Effector CD4-positive, alpha-beta T cell (primary cell): ENCODE measurements around the gene GLE1.
"Not testable (repeated sequence)": the region's sequence is repeated elsewhere in the genome, so short reads cannot be mapped to it uniquely, and the experiment has no call there.

Experiments used
- DNase-seq: peaks from one replicate; pipeline ENCODE4 v3.0.0-alpha.2; 2020

GLE1 gene

GRCh38 chr9:128495804-128496417 is 8.6 kb upstream of the GLE1 start:
- no peak for DNase-seq

GRCh38 chr9:128497824-128498610 is 6.5 kb upstream of the GLE1 start:
- no peak for DNase-seq

GRCh38 chr9:128498911-128499310 is 5.6 kb upstream of the GLE1 start:
- DNase-seq = no peak

- no peak for DNase-seq
These were observed 4.6 kb upstream of the GLE1 start for GRCh38 chr9:128499920-128500319.

- DNase-seq = not testable (repeated sequence)
These were observed 1.1 kb upstream of the GLE1 start for GRCh38 chr9:128503415-128503825.

GRCh38 chr9:128503870-128504269 is 649 bp upstream of the GLE1 start:
- no peak for DNase-seq

GRCh38 chr9:128505414-128505765 is 871 bp downstream of the GLE1 start:
- no peak for DNase-seq

GRCh38 chr9:128505906-128506305 is 1.4 kb downstream of the GLE1 start:
- DNase-seq = not testable (repeated sequence)

- no peak for DNase-seq
These were observed 8.3 kb downstream of the GLE1 start for GRCh38 chr9:128512820-128513219.

GRCh38 chr9:128521956-128522355 is 17.4 kb downstream of the GLE1 start:
- DNase-seq = no peak

GRCh38 chr9:128523199-128523925 is 18.8 kb downstream of the GLE1 start:
- no peak for DNase-seq

GRCh38 chr9:128526720-128527119 is 22.2 kb downstream of the GLE1 start:
- DNase-seq = no peak

- DNase-seq = no peak
These were observed 24.1 kb downstream of the GLE1 start for GRCh38 chr9:128528445-128529160.

GRCh38 chr9:128529191-128529590 is 24.7 kb downstream of the GLE1 start:
- no peak for DNase-seq

- no peak for DNase-seq
These were observed 28.1 kb downstream of the GLE1 start for GRCh38 chr9:128532581-128532980.

- no peak for DNase-seq
These were observed 36.3 kb downstream of the GLE1 start for GRCh38 chr9:128540634-128541360.

- no peak for DNase-seq
These were observed 42.0 kb downstream of the GLE1 start for GRCh38 chr9:128546504-128546903.

- no peak for DNase-seq
These were observed 44.4 kb downstream of the GLE1 start for GRCh38 chr9:128548876-128549275.

GRCh38 chr9:128550226-128550625 is 45.7 kb downstream of the GLE1 start:
- no peak for DNase-seq

- DNase-seq = no peak
These were observed 46.5 kb downstream of the GLE1 start for GRCh38 chr9:128550770-128551656.

GRCh38 chr9:128551657-128552152 is 47.2 kb downstream of the GLE1 start:
- DNase-seq = no peak
